GM18951 (cell line): ENCODE measurements around the gene CNOT9.

Experiments used
- POLR2A ChIP-seq: IDR thresholded peaks from 4 replicates; pipeline ENCODE4 v1.6.1; 2011; ENCODE audit warnings: mild to moderate bottlenecking; ENCODE audit not compliant: insufficient read length, insufficient read depth; ENCODE audit errors: extremely low read depth
- in situ Hi-C: fragments of 300-500 bp; cut with MboI; formaldehyde crosslinking; loops from one replicate; pipeline ENCODE4 v1.12.0; 2022; ENCODE audit warnings: low sequenced_read_pairs, mixed read lengths, inconsistent platforms; ENCODE audit not compliant: unreplicated experiment

Gene CNOT9

DNA sequence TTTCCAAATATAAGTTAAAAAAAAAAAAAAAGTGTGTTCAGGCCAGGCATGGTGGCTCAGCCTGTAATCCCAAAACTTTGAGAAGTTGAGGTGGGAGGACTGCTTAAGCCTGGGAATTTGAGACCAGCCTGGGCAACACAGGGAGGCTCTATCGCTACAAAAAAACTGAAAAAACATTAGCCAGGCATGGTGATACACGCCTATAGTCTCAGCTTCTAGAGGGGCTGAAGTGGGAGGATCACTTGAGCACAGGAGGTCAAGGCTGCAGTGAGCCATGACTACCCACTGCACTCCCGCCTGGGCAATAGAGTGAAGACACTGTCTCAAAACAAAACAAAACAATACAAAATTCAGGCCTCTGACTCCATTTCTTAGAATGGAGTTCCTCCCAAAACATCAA is 9.7 kb upstream of the CNOT9 start:
- in situ Hi-C loops: no loop called here
- TF ChIP-seq POLR2A: no peak

DNA sequence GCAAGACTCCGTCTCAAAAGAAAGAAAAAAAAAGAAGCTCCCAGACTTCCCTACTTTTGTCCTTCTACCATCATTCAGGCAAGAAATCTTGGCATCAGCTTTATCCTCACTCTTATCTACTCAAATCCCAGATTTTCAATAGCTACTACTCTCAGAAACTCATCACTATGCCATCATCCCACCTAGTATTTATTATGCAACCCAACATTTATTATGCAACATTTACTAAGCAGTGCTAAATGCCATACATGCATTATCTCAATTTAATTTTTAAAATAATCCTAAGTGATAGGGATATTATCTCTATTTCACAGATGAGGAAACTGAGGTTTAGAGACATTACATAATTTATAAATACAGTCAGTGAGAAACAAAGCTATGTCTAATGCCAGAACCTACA is 4.6 kb upstream of the CNOT9 start:
- in situ Hi-C loops: no loop called here
- no peak for TF ChIP-seq POLR2A

DNA sequence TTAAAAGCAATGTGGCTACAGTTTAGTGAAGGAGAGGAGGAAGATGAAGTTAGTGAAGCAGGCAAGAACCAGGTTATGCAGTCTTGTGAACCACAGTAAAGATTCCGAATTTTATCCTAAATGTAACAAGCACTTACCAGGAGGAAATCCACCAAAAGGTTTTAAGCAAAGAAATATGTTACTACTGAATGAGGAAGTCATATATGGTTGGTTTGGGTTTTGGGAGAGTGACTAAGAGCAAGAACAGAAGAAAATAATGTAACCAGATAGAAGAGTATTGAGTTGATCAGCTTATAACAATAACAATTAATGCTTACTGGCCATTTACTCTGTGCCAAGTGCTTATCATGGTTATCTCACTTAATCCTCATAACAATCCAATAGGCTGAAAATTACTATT is 2.3 kb upstream of the CNOT9 start:
- no peak for TF ChIP-seq POLR2A
- in situ Hi-C loops: no loop called here

DNA sequence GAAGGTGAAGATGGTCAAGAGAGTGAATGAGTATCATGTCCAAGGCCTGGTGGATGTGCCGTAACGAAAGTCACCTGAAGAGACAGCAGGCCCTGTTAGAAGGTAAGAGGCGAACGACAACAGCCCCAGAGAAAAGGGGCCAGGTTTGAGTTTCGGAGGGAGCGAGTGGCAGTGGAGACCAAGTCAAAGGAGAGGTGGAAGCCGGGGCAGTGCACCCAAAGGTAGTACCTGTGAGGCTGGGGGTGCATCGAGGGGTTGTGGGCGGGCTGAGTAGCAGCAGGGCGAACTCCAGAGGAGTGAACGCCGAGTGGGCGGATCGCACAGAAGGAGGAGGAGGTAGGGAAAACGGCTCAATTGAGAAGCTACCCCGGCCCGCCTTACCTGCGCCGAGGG is 846 bp upstream of the CNOT9 start:
- TF ChIP-seq POLR2A: no peak
- in situ Hi-C loops: no loop called here

DNA sequence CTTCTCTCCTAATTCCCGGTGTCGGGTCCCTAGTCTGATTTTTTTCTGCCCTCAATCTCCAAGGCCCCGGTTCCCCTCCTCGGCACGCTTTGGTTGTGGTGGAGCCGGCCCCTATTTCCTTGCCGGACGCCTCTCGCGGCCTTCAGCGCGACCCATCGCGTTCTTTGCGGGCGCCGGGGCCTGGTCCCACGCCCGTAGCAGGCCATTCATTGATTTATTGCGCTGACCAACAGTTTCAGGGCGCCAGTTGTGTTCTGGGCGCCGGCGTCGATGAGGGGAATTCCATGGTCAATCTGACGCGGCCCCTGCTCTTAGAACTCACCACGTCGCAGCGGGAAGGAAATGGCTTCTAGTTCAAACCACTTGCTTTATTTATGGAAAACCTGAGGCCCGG is 396 bp downstream of the CNOT9 start:
- TF ChIP-seq POLR2A: no peak

DNA sequence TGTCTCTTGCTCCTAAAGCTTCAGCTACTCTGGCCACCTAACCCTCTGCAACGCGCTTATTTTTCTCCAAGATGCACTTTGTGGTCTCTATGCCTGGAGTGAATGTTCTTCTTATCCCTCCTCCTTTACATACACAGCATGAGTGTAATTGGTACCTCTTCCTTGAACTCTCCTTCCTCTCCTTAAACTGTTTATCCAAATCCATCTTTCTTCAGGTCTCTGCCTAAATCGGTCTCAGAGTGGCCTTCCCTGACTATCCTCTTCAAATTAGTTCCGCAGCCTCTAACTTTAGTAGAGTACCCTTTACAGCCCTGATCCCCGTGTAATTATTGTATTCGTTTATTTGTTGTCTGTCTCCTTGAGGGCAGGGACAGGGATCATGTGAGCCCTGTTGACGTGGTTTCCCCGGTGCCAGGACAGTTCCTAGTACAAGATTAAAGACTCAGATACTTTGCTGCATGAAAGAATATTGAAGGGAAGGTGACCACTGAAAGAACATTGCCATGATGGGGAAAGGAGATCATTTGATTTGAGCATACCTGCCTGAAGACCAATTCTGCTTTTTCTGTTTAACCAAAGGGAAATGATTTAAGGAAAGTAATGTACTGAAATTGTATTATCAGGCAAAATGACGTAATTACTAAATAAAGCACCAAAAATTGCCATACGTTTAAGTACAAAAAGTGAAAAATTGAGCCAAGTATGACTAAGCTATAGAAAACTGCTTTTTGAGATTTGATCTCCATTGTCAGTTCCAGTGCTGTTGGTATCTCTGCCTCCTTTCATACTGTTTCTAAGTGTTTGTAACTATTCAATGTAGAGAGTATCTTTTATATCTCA is 1.2 kb downstream of the CNOT9 start:
- in situ Hi-C loops: no loop called here
- no peak for TF ChIP-seq POLR2A

More for the DNA sequence above, 396 bp downstream of the CNOT9 start:
- in situ Hi-C loops: no loop called here

DNA sequence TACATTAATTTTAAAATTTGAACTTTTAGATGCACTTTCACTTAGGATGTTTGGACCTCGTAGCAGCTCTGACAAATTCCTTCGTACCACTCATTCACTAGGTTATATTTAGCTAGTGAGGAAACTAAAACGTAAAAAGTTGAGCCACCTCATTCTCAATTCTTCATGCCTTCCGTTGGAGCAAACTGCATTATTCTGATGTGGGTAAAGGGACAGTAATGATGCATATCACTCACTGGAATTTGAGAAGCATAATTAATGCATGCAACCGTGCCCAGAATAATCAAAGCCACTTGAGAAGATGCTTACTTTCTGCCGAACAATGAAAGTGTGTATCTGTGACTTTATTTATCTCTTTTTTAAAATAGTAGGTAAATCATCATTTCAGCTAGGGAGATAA is 2.2 kb downstream of the CNOT9 start:
- in situ Hi-C loops: no loop called here

DNA sequence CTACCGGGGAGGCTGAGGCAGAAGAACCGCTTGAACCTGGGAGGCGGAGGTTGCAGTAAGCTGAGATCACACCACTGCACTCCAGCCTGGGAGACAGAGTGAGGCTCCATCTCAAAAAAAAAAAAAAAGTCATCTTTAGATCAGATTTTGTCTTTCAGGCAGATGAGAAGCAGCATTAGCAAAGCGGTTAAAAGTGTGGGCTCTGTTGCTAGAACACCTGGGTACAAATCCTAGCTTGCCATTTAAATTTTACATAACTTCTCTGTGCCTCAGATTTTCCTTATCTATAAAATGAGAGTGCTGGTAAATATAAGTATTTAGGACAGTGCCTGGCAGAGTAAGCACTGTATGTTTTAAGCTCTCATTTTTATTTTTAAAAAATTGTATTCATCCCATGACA is 8.2 kb downstream of the CNOT9 start:
- no peak for TF ChIP-seq POLR2A
- in situ Hi-C loops: no loop called here

More for the DNA sequence above, 2.2 kb downstream of the CNOT9 start:
- no peak for TF ChIP-seq POLR2A

DNA sequence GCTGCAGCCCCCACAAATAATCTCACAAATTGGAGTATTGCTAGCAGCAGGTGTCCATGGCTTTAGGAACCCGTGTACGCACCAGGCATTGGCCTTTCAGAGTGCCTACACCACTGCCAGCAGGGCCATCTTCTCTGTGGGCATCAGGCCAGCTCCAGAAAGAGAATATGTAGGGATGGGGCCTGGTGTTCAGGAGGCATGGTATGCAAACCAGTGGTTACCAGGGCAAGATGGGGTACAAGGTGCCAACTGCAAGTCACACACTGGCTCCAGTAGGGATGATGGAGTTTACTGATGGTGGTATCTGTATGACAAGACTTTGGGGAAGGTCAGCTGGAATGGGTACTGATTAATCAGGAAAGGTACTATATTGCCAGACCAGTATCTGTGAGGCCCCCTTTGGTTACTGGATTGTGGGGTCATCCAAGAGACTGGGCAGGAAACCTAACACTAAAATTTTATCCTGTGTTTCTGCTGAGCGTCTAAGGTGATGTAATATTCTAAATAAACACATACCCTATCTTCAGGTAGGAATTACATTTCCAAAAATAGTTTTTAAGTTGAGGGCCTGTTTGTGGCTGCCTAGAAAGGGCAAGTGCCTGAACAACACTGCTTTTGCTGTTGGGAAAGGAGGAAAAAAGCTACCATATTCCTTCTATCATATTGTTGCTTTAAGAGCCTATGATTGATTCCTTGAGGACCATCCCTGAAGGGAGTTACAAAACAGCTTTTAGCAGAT is 9.0 kb downstream of the CNOT9 start:
- TF ChIP-seq POLR2A: no peak
- in situ Hi-C loops: no loop called here

DNA sequence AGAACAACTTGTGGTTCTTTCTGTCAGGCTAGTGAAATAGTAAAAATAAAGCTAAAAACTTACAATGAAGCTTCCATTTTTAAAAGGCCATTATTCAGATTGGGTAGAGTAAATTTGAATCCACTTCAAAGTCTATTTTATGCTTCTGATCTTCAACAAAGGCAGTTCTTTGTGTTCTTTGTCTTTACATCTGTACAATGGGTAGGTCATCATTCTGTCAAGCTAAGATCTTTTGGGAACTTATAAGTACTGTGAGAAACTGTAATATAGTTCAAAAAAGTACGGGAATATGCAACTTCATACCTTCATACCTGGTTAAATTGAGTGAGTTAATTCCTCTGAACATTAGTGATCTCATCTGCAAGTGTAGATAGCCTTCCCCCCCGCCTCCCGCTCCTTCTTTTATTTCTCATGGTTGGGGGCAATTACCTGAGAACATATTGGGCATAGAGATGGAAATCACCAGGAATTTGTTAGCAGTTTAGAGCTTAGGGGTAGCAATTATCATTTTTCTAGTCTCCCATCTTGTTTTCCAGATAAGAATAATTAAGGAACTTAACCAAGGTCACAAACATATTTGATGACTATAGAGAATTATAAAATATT is 9.7 kb downstream of the CNOT9 start:
- TF ChIP-seq POLR2A: no peak
- in situ Hi-C loops: no loop called here

DNA sequence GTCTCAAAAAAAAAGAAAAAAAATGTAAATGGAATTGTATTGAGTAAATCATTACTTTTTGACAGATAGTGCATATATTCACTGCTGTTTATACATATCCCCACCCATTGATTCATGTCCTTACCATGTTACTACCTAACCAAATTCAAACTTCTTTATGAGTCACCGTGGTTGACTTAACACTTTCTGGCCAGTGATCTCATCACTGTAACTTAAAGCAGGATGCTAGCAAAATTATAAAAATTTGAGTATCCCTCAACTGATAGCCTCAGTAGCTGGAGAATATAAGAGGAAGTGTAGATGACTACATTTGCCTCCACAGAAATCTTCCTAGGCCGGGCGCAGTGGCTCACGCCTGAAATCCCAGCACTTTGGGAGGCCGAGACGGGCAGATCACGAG is 13.4 kb downstream of the CNOT9 start:
- in situ Hi-C loops: no loop called here
- no peak for TF ChIP-seq POLR2A

DNA sequence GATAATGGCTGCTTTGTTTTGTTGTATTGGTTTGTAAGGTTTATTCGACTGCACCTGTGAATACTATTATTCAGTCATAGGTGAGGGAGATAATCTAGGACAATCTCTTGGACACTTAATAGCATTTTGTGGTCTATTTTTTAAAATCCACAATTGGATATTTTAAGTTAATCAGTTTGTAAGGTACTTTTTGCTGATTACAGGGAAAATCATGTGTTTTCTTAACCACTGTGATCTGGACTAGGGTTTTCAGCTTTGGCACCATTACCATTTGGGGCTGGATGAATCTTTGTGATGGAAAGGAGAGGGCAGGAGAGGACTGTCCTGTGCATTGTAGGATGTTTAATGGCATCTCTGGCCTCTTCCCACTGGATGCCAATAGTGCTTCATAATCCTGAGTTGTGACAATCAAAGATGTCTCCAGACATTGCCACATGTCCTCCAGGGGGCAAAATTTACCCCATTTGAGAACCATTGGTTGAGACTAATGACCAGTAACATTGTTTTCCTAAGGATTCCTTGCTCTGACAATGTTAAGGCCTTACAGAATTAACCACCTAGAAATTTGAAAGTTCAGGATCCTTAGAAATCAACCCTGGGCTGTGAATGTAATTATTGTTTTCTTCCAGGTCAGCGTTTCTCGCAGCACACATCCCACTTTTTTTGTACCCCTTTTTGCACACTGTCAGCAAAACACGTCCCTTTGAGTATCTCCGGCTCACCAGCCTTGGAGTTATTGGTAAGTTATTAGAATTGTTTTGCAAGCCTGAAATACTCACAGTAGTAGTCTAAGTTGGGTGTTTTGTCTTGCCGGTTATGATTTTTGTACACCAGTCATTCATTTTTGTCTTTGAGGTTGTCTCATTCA is 15.6 kb downstream of the CNOT9 start:
- no peak for TF ChIP-seq POLR2A
- in situ Hi-C loops: no loop called here

DNA sequence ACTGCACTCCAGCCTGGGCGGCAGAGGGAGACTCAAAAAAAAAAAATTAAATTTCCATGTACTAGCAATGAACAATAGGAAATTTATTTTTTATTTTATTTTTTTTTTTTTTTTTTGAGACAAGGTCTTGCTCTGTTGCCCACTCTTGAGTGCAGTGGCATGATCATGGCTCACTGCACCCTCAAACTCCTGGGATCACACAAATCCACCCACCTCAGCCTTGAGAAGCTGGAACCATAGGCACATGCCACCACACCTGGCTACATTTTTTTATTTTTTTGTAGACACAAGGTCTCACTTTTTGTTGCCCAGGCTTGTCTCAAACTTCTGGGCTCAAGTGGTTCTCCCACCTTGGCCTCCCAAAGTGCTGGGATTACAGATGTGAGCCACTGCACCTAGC is 16.9 kb downstream of the CNOT9 start:
- in situ Hi-C loops: no loop called here
- no peak for TF ChIP-seq POLR2A
